Calu3 (cell line): ENCODE measurements around the gene UFD1. TPM values are rescaled to one million over a fixed set of nuclear protein-coding genes. Genes with fewer than 3 reads are reported as not detected.

Experiments used
- BruUV-seq: library from RNA; stranded (reverse); fragments of 400-500 nt; replicated peaks from 2 replicates; lab custom pipeline; 2021; lab: Mats Ljungman, UMichigan
- CTCF ChIA-PET: fragments of 300-600 bp; sonication (Branson Sonifier 250); formaldehyde crosslinking; loops from one replicate; lab custom pipeline; 2022; ENCODE audit warnings: antibody characterized with exemption; lab: Charles Lee
- DNase-seq: peaks from one replicate; pipeline ENCODE4 v3.0.0; 2022
- H3K27ac Mint-ChIP-seq: one replicate; pipeline ENCODE4 v1.8.0; 2022; ENCODE audit warnings: mixed read lengths; ENCODE audit not compliant: unreplicated experiment
- H3K27me3 Mint-ChIP-seq: one replicate; pipeline ENCODE4 v1.8.0; 2022; ENCODE audit warnings: mixed read lengths; ENCODE audit not compliant: unreplicated experiment
- H3K36me3 Mint-ChIP-seq: one replicate; pipeline ENCODE4 v1.8.0; 2022; ENCODE audit warnings: mild to moderate bottlenecking, moderate library complexity, mixed read lengths; ENCODE audit not compliant: insufficient read depth, unreplicated experiment
- H3K4me1 Mint-ChIP-seq: one replicate; pipeline ENCODE4 v1.8.0; 2022; ENCODE audit warnings: mild to moderate bottlenecking, low read depth, mixed read lengths; ENCODE audit not compliant: unreplicated experiment
- H3K4me3 Mint-ChIP-seq: one replicate; pipeline ENCODE4 v1.8.0; 2022; ENCODE audit warnings: mild to moderate bottlenecking, low read depth, moderate library complexity, mixed read lengths; ENCODE audit not compliant: unreplicated experiment
- H3K9me3 Mint-ChIP-seq: one replicate; pipeline ENCODE4 v1.8.0; 2022; ENCODE audit warnings: low read depth, mixed read lengths; ENCODE audit not compliant: unreplicated experiment
- CTCF ChIP-seq: fragments of 200-600 bp; IDR thresholded peaks from one replicate; pipeline ENCODE4 v1.8.0; 2022; ENCODE audit warnings: antibody characterized with exemption; ENCODE audit not compliant: unreplicated experiment
- intact Hi-C: fragments of 100-400 bp; cut with micrococcal nuclease; formaldehyde crosslinking; loops from one replicate; pipeline ENCODE4 v1.10.0; 2022; ENCODE audit not compliant: unreplicated experiment
- total RNA-seq: library from RNA; stranded (reverse); gene quantifications from 2 replicates; pipeline ENCODE4 v1.2.3, GENCODE V29; 2022

The UFD1 gene
- total RNA-seq, 1 experiment from 2014 or later = 95.7 TPM

DNA sequence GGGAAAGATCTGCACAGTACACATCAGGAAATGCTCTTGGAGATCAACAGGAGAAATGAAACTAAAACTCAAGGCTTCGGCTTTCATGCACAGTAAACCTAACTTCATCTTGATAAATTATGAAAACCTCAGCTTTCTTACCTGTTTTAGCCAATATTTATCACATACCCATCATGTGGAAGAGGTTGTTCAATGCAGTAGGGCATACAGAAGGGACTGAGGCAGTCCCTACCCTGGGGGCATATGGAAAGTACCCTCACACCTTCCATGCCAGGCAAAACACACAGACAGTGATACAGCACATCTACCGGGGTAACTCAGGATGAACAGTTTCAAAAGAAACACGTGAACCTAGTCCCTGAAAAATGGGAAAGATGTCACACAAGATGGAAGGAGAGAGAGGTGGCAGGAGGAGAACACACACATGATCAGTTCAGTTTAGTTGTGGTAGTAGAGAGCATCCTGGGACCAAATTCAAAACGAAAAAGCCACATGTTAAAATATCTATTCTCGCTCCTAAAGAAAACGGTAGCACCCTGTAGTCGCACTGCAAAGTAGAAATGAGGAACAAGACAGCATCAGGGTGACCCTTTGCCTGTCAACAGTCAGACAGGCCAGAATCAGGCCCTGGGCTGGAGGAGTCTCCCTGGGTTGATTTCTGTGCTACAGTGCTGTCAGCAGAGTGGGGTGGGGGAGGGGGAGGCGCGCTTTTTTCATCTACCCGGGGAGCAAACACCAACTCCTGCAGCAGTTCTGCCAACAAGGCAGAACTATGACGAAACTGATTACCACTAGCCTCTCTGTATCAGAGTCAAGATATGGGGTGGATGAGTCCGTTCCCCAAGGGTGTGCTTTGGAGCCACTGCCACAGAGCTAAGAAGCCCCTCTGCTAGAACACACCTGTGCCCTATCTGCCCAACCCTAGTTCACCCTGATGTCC lies 48.8 kb downstream of the UFD1 start:
- CTCF ChIA-PET = no interaction called here
- peaks cover 60% of the 10 kb centered on the region for H3K36me3 Mint-ChIP-seq
- BruUV-seq = no TSS peak
- TF ChIP-seq CTCF = no peak
- no peaks in the 10 kb centered on the region for H3K27me3 Mint-ChIP-seq
- H3K27ac Mint-ChIP-seq = peak overlapping the region; percentile 17
- peak overlapping the region; percentile 93 for H3K4me3 Mint-ChIP-seq
- intact Hi-C loops = no loop called here
- no peaks in the 10 kb centered on the region for H3K9me3 Mint-ChIP-seq
- peaks cover 31% of the 10 kb centered on the region for H3K4me1 Mint-ChIP-seq
- no peak for DNase-seq

DNA sequence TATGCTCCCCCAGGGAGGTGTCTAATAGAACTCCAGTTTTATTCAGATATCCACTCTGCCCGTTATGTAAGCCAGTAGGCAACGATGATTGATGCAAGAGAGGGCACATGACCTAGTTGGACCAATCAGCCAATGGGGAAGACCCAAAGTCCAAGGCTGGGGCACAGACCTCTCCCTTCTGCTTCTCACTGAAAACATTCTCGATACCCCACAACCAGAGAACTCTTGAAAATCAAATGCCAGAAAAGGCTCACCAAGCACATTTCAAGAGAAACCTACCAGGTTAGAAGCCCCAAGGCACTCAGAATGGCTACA lies 54.9 kb downstream of the UFD1 start:
- TF ChIP-seq CTCF = no peak
- Mint-ChIP-seq H3K27ac (no peak overlapping the region), H3K9me3 (no peaks in the 10 kb centered on the region), H3K27me3 (no peaks in the 10 kb centered on the region), H3K4me3 (no peak overlapping the region), H3K36me3 (peaks cover 12% of the 10 kb centered on the region), H3K4me1 (peaks cover 39% of the 10 kb centered on the region)
- DNase-seq = no peak
- CTCF ChIA-PET = no interaction called here
- no TSS peak for BruUV-seq
- intact Hi-C loops = no loop called here

DNA sequence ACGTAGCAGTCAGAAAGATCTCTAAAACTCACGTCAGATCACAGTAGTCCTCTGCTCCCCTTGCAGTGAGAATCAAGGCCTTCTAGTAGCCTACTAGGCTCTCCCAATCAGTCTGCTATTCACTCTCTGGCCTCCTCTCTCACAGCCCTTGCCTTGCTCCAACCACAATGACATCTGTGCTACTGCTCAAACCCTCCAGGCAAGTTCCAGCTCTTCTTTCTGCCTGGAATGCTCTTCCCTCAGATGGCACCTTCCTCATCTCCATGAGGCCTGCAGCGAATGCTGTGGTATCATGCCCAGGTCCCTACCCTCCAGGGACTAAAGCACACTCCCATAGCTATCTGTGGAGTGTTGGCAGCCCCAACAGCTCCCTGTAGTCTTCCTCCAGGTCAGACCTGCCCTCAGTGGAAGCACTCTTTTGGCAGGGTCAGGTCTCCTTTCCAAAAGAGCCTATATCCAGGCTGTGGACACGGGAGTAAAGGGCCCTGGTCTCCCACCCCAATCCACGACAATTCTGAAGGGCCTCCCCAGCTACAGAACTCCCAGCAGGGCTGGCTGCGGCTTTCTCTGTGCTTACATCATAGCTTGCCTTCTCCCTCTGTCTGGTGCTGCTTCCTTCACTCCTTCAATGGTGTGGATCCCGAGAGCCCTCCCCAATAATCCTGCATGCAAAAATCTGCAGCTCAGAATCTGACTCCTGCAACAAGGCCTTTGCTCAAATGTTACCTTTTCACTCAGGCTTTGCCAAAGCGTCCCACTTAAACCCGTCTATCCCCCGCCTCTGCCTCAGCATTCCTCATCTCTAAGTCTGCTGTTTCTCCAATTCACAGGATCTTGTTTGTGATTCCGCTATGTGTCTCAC lies 56.3 kb downstream of the UFD1 start:
- peaks cover 12% of the 10 kb centered on the region for H3K36me3 Mint-ChIP-seq
- H3K27ac Mint-ChIP-seq = no peak overlapping the region
- no peaks in the 10 kb centered on the region for H3K9me3 Mint-ChIP-seq
- H3K4me3 Mint-ChIP-seq = no peak overlapping the region
- no TSS peak for BruUV-seq
- no peak for DNase-seq
- no peaks in the 10 kb centered on the region for H3K27me3 Mint-ChIP-seq
- intact Hi-C loops = no loop called here
- H3K4me1 Mint-ChIP-seq = peaks cover 39% of the 10 kb centered on the region
- TF ChIP-seq CTCF = no peak
- CTCF ChIA-PET = no interaction called here

DNA sequence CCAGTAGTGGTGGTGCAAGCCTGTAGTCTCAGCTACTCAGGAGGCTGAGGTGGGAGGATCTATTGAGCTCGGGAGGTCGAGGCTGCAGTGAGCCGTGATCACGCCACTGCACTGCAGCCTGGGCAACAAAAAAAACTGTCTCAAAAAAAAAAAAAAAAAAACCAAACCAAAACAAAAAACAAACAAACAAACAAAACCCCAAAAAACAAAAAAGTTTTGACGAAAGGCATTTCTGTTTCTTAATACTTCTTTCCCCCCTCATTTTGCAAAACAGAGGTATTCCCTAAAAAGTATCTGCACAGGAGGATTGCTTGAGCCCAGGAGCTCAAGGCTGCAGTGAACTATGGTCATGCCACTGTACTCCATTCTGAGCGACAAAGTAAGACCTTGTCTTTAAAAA lies 58.7 kb downstream of the UFD1 start:
- no peak for TF ChIP-seq CTCF
- CTCF ChIA-PET = interaction anchor here (0.6 kb wide), 1 partner anchor 49 kb away, joined by 6 read pairs; no protein-coding TSS in a partner anchor
- no peak for DNase-seq
- BruUV-seq = no TSS peak
- Mint-ChIP-seq H3K27ac (no peak overlapping the region), H3K36me3 (no peaks in the 10 kb centered on the region), H3K4me3 (no peak overlapping the region), H3K4me1 (peaks cover 22% of the 10 kb centered on the region), H3K27me3 (no peaks in the 10 kb centered on the region), H3K9me3 (no peaks in the 10 kb centered on the region)
- intact Hi-C loops = no loop called here
